GM18526 (cell line): Measurements from ENCODE around the gene DAB2IP.

Experiments used
- POLR2A ChIP-seq: IDR thresholded peaks from 3 replicates; pipeline ENCODE4 v1.6.1; 2011; ENCODE audit not compliant: insufficient read length; ENCODE audit errors: extremely low read depth

DAB2IP gene

DNA sequence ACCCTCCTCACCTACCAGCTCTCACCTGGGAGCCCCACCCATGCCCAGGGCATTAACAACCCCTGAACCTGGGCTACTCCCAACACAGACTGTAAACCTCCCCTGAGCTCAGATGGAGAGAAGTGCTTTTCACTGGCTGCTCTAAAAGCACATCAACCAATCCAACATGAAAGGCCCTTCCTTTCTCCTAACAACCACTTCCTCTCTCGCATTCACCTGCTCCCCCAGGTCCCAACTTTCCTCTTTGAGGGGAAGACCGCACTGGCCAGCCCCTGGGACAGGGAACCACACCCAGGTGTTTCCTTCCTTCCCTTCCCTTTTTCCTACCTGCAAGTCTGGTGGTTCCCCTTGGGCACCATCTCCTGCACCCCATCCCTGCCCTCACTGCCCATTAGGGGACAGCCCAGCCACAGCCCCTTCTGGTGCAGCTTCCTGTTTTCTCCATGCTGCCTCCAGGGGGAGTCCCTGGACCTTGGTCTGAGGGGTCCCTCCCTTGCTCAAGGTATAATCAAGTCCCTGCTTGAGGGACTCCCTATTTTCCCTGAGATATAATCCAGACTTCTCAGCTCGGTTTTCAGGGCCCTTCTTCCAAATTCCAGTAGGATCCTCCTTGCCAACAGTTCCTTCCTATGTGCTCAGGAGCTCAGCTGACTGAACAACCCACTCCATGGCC is 30.5 kb upstream of the DAB2IP start:
- no peak for TF ChIP-seq POLR2A

DNA sequence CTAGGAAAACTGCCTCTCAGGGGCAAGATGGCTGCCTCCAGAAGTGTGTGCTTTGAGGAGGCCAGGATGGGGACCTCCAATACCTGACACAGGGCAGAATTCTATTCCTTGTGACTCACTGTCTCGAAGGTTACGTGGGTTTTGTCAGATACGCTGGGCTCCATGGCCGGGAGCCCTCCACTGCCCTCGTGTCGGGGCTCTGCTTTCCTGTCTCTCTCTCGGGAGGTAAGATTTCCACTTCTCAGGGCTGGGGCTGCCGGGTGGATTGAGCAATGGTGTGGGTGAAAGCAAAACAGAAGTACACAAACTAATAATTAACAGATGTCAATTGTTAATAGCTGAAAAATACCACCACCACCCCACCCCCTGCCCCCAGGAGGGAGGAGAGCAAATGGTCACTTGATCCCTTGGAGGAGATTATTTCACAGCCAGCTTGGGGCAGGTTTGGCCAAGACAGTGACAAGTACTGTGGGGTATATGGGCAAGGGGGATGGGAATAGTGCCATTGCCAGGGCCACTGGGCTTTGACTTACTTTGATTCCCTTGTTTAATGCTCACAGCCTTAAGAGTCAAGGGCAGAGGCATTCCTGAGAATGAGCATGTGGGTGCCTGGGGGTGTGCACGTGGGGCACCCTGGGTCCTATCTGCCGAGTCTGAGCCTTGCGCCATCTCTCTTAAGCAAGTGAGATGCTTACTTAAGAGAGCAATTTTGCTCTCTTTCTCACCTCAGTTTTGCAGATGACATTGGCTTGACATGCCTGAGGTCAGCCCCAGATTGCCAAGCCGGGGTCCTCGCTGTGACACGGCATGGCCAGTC is 28.8 kb upstream of the DAB2IP start:
- no peak for TF ChIP-seq POLR2A

DNA sequence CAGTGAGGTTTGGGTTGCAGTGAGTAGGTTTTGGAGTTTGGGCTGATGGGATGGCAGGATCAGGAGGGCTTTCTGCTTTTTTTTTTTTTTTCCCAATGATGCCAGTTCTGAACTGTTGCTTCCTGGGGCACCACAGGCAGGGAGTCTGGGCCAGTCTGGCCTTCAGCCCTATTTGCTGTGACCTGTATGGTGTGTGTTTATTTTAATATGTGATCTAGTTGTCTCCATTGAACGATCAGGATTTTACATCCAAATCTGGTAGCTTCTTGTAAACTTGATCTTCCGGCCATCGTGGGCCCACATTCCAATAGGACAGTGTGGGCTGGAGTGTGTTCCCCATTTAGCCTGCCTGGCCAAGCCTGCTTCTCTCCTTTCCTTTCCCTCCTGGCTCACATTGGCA is 25.8 kb upstream of the DAB2IP start:
- TF ChIP-seq POLR2A: no peak

DNA sequence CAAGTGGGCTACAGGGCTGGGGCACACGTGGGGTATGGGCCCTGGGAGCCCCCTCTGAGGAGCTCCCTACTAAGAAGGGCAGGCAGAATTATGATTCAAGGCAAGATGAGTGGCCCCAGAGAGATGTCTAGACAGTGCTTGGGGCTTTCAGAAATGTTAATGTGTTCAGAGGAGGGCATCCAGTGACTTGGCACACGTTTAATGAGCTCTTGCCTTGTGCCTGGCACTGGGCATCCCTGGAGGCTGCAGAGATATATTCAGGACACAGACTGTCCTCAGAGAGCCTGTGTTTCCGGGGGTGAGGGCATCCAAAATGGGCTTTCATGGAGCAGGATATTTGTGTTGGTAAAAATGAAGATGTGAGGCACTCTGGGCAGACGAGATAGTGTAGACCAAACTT is 25.4 kb upstream of the DAB2IP start:
- no peak for TF ChIP-seq POLR2A

DNA sequence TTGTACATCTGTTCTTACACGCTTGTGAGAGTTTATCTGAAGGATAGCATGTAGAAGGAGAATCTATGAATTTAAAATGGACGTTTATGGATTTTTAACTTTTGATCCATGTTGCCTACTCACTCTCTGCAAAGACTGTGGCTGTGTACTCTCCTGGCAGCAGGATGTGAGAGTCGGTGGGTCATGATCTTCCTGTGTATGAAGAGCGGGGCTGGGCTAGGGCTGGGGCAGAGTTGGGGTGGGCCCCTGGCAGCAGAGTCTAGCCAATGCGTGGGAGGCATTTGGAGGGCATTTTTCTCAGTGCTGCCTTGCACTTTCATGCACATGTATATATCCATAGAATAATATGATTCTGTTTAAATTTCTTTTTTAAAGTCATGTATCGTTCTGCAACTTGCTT is 24.0 kb upstream of the DAB2IP start:
- TF ChIP-seq POLR2A: no peak

DNA sequence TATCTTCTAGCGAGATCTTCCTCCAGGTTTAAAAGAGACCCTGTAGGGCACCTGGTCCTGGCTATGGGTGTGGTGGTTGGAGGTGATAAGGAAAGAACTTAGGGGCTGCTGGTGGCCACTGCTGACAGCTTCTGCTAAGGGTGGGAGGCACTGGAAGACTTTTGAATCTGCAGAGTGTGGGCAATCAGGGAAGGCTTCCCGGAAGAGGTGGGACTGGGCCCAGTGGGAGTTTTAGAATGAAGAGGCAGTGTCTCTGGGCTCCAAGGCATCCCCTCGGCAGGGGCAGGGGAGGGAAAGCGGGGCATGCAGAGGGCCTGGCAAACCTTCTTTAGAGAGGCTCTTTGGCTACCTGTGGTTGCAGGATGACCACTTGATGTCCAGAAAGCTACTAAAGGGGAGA is 23.0 kb upstream of the DAB2IP start:
- TF ChIP-seq POLR2A: no peak

DNA sequence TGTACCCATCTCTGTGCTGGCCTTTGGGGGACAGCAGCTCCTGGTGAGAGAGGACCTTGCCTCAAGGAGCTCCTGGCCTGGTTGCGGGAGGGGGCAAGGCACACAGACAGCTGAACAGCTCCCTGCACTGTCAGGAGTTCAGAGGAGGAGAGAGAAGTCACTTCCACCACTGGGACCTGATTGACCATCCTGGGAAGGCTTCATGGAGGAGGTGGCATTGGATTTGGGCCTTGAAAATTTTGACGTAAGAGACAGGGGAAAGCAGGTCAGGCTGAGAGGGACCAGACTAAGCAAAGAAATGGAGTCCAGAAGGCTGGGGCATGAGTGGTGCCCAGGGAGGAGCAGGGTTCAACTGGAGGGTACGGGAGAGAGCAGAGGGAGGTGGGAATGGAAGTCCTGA is 20.3 kb upstream of the DAB2IP start:
- no peak for TF ChIP-seq POLR2A

DNA sequence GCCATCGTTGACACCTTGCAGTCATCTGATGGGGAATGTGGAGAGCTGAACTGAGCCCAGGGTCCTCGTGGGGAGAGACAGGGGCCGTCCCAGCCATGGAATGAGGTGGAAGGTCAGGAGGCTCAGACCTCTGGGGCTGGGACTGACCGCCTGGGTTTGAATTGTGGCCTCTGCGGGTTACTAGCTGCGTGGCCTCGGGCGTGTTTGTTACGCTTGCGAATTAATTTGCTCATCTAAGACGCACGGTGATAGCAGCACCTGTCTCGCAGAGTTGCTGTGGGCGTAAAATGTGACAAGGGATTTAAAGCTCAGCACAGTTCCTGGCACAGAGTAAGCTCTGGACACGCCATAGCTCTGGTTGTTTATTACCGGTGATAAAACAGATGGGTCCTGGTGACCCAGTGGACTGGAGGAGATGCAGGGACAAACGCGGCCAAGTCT is 19.4 kb upstream of the DAB2IP start:
- no peak for TF ChIP-seq POLR2A

DNA sequence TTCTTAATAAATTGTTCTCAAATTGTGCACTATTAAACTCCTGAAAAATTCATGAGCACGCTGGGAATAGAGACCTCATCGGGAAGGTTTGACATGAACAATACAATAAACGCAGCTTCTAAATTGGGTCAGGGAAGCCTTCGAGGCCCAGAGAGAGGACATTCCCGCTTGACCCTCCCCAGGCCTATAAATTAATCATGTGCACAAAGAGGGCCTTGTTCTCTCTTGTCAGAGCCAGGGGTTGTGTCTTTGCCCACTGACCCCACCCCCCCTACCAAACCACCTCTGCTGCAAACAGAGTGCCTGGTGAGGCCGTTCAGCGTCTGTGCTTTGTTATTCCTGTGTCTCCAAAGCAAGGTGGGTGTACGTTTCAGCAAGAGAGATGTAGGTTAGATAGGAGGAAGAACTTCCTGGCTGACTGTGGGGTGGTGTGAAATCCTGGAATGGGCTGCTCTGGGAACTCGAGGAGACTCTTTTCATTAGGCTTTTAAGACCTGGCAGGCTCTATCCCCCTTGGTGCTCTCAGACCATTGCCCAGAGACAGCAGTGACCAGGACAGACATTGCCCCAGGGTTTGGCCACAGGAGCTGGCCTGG is 18.2 kb upstream of the DAB2IP start:
- TF ChIP-seq POLR2A: no peak

DNA sequence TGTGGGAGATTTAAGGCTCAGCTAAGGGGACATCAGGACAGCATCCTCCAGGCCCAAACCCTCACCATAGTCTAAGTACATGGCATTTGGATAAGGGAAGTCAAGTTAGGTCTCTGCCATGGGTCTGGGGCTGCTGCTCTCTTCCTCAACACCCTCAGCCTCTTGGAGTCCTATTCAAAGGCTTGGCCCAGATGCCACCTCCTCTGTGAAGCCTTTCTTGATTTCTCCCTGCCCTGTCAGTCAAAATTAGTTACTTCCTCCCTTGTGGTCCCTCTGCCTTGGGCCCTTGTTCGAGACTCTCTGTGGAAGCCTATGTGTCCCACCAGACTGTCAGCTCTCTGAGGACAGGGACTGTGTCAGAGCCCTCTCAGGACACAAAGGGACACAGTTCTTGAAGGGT is 17.7 kb upstream of the DAB2IP start:
- no peak for TF ChIP-seq POLR2A

DNA sequence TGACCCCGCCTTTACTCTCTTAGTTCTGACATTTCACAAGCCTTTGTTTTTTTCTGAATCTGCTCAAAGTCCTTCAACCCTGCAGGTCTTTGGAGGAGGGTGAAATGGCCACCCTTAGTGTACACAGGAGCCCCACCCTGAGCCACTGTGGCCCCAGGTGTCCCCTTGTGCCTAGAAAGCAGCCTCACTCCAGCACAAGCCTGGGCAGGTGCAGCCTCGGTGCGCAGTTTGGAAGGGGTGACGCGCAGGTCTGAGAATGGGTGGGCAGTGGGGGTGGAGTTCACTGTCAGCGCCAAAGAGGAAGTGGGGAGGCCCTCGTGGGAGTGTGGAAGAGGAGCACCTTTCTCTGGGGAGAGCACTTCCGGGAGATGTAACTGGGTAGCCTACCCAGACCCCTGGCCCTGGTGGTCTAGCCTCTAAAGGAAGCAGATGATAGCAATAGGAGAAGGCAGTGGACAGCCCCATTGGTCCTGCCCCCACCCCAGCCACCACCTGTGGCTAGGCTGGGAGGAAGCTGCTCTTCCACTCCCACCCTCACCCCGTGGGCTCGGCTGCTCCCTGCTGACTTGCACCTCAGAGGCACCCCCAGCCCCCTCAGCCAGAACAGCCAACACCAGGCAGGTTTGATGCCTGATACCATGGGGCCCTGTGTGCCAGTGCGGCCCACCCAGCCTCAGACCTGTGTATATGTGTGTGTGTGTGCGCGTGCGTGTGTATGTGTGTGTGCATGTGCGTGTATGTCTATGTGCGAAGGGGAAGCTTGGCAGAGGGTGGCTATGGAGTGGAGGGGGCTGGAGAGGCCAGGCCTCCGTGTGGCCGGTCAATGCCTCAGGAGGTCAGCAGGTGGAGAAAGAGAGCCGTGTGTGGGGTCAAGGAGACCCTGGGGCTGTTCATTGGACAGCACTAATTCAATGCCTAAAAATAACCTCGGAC is 16.8 kb upstream of the DAB2IP start:
- no peak for TF ChIP-seq POLR2A

DNA sequence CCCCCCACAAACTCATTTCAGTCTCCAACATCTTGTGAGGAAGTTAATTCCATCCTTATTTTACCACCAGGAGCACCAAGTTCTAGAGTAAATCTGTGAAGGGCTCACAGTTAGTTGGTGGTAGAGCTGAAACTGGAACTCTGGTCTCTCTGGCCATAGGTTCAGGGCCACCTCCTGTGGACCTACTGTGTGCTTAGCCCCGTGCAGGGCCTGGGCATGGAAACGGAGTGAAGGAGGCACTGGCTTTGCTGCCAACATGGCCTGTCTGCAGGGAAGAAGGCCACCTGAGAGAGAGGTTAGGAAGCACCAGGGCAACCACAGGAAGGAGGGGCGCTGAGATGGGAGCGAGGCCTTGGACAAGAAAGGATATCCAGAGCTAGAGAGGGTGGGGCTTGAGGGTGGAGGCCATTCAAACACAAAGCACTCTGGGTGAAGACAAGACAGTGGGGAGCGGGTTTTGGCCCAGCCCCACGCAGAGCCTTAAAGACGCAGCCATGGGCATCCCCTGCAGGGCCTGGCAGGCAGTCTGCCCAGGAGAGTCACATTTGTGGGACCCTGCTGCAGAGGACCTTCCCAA is 16.0 kb upstream of the DAB2IP start:
- TF ChIP-seq POLR2A: no peak

DNA sequence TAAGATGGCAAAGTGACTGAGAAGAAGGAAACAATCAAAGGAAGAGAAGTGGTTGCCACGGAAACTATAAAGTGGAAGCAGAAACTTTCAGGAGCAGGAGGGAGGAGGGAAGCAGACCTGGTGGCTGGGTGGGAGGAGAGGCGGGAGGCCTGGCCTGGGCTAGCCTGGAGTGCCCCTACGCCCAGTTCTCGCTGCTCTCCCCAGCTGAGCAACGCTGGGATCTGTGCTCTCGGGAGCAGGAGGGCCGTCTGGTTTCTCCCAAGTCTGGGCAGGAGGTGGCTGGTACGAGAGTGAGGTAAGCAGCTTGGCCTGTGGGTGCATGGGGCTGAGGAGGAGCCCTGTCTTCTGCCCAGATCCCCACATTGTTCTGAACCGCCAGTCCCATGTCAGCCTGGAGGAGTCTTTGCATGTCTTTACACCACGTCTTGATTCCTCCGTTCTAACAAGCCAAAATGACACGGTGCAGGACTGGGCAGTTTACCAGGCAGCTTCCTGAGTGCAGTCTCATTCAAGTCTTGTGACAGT is 15.0 kb upstream of the DAB2IP start:
- TF ChIP-seq POLR2A: no peak

DNA sequence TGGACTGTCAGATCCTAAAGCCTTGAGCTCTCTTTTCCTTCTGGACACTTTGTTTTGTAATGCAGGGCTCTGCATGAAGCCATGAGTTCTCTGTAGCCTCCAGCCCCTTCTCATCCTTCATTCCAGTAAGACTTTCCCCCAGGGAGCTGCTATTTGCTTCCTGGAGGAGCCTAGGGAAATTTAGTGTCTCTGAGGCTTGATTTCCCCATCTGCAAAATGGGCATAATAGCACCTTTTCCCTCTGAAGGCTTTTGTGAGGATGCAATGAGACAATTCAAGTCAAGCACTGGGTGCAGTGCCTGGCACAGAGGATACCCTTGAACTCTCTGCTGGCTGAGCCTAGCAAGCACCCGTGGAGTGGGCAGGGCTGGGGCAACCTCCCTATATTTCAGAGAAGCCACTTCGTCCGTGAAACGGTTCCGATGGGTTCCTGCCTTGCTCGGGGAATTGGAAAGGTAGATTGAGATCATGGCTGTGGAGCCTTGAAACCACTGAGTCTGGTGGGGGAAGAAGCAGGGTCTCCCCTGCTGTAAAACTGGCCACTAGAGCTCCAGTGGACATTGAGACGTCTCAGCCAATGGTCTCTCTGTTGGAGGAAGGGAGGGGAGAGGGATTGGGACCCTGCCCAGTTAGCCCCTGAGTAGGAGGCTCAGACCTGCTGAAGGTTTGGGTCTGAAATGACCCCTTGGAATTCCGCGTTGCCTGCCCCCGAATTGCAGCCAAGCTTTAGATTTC is 14.3 kb upstream of the DAB2IP start:
- no peak for TF ChIP-seq POLR2A

DNA sequence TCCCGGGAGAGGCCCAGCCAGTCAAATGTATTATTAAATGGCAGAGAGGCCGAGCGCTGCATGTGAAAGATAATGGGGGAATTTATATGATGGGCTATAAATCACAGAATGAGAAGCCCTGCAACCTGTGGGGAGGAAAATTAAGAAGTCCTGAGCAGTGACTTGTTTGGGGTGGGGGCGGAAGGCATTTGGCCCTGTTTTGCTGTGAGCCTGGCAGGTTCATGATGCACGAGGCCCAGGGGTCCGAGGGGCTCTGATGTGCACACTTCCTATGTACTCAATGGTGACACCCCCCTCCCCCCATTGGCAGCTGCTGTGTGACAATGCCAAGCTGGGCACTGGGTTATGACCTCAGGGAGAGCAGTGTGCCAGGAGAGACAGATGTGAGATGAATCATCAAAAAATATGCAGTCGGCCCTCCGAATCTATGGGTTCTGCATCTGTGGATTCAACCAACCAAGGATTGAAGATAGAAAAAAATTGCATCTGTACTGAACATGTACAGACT is 13.7 kb upstream of the DAB2IP start:
- TF ChIP-seq POLR2A: no peak
